Trophoblast cell (in vitro differentiated cells and primary cell): ENCODE results near the gene TMPRSS6.

ENCODE experiments used
- DNase-seq, 2 donors: peaks; one replicate each; pipeline ENCODE4 v3.0.0-alpha.2; 2016
- H2AFZ ChIP-seq: 2 replicates; pipeline ENCODE4 v1.6.1; 2013; ENCODE audit warnings: low read length, moderate library complexity, mild to moderate bottlenecking; ENCODE audit not compliant: insufficient read depth, poor library complexity
- H2AK5ac ChIP-seq: 2 replicates; pipeline ENCODE4 v1.6.1; 2013; ENCODE audit warnings: mild to moderate bottlenecking, low read length
- H2BK120ac ChIP-seq: 2 replicates; pipeline ENCODE4 v1.6.1; 2013; ENCODE audit warnings: low read length, mild to moderate bottlenecking, moderate library complexity; ENCODE audit not compliant: insufficient read depth, poor library complexity
- H2BK12ac ChIP-seq: 2 replicates; pipeline ENCODE4 v1.6.1; 2013; ENCODE audit warnings: mild to moderate bottlenecking, low read length, moderate library complexity
- H2BK5ac ChIP-seq: 2 replicates; pipeline ENCODE4 v1.6.1; 2013; ENCODE audit warnings: low read length, low read depth, moderate library complexity, mild to moderate bottlenecking; ENCODE audit not compliant: poor library complexity
- H3K14ac ChIP-seq: 2 replicates; pipeline ENCODE4 v1.6.1; 2013; ENCODE audit warnings: mild to moderate bottlenecking, low read length
- H3K18ac ChIP-seq: 2 replicates; pipeline ENCODE4 v1.6.1; 2013; ENCODE audit warnings: mild to moderate bottlenecking, low read length
- H3K23ac ChIP-seq: 2 replicates; pipeline ENCODE4 v1.6.1; 2013; ENCODE audit warnings: low read length
- H3K27ac ChIP-seq: 2 replicates; pipeline ENCODE4 v1.5.1; 2013; ENCODE audit warnings: low read depth, mild to moderate bottlenecking, inconsistent platforms, low read length, moderate library complexity
- H3K27me3 ChIP-seq: 2 replicates; pipeline ENCODE4 v1.6.1; 2013; ENCODE audit warnings: inconsistent platforms, mild to moderate bottlenecking, low read length, moderate library complexity; ENCODE audit not compliant: insufficient read depth
- H3K36me3 ChIP-seq, 2 experiments: 1 replicate in 1 of 2; 2 replicates in 1 of 2; pipeline ENCODE4 v1.6.1; 2013; ENCODE audit warnings: low read length in 2 of 2, mild to moderate bottlenecking in 2 of 2, moderate library complexity in 1 of 2; ENCODE audit not compliant: insufficient read depth in 2 of 2, control insufficient read depth in 1 of 2
- H3K4ac ChIP-seq: 2 replicates; pipeline ENCODE4 v1.6.1; 2013; ENCODE audit warnings: low read depth, mild to moderate bottlenecking, low read length, moderate library complexity
- H3K4me1 ChIP-seq, 2 experiments: 1 replicate in 1 of 2; 2 replicates in 1 of 2; pipeline ENCODE4 v1.6.1; 2013; ENCODE audit warnings: low read length in 2 of 2, mild to moderate bottlenecking in 2 of 2, moderate library complexity in 1 of 2; ENCODE audit not compliant: insufficient read depth in 2 of 2, control insufficient read depth in 1 of 2
- H3K4me2 ChIP-seq: 2 replicates; pipeline ENCODE4 v1.6.1; 2013; ENCODE audit warnings: inconsistent platforms, mild to moderate bottlenecking, low read length, moderate library complexity
- H3K4me3 ChIP-seq: 2 replicates; pipeline ENCODE4 v1.5.1; 2013; ENCODE audit warnings: mild to moderate bottlenecking, low read depth, low read length, inconsistent platforms
- H3K79me1 ChIP-seq: one replicate; pipeline ENCODE4 v1.6.1; 2013; ENCODE audit warnings: low read length
- H3K79me2 ChIP-seq: 2 replicates; pipeline ENCODE4 v1.6.1; 2013; ENCODE audit warnings: low read length, mild to moderate bottlenecking; ENCODE audit not compliant: control insufficient read depth, insufficient read depth, poor library complexity
- H3K9ac ChIP-seq: 2 replicates; pipeline ENCODE4 v1.6.1; 2013; ENCODE audit warnings: mild to moderate bottlenecking, low read length
- H3K9me3 ChIP-seq: 2 replicates; pipeline ENCODE4 v1.6.1; 2013; ENCODE audit warnings: low read depth, mild to moderate bottlenecking, control low read depth, inconsistent platforms, low read length; ENCODE audit not compliant: insufficient read depth
- H4K12ac ChIP-seq: 2 replicates; pipeline ENCODE4 v1.6.1; 2013; ENCODE audit warnings: low read depth, mild to moderate bottlenecking, low read length, moderate library complexity
- H4K8ac ChIP-seq: 2 replicates; pipeline ENCODE4 v1.6.1; 2013; ENCODE audit warnings: low read depth, mild to moderate bottlenecking, low read length, moderate library complexity
- H4K91ac ChIP-seq: one replicate; pipeline ENCODE4 v1.6.1; 2013; ENCODE audit warnings: low read depth, mild to moderate bottlenecking, low read length, moderate library complexity
- WGBS: extraction: QIAGEN DNeasy Blood & Tissue Kit; methylation state at CpG from one replicate; pipeline ENCODE4 v1.1.7; 2013; ENCODE audit warnings: missing lambda C conversion rate; ENCODE audit not compliant: insufficient read length, insufficient coverage; ENCODE audit errors: extremely low coverage; 5-methylcytosine and 5-hydroxymethylcytosine counted together

The TMPRSS6 gene

GRCh38 chr22:37058917-37059701 is 50.4 kb downstream of the TMPRSS6 start:
- Histone ChIP-seq H3K9ac (no peak overlapping the region), H3K36me3 (no peaks in the 10 kb centered on the region), H3K23ac (no peak overlapping the region), H4K8ac (no peak overlapping the region), H4K91ac (no peak overlapping the region), H2AFZ (no peak overlapping the region), H2AK5ac (no peak overlapping the region), H3K4me1 (no peaks in the 10 kb centered on the region), H4K12ac (no peak overlapping the region), H2BK12ac (no peak overlapping the region), H3K4me2 (no peak overlapping the region), H3K14ac (no peak overlapping the region), H3K18ac (no peak overlapping the region), H3K27ac (no peak overlapping the region), H3K27me3 (no peaks in the 10 kb centered on the region), H3K79me1 (no peaks in the 10 kb centered on the region), H3K79me2 (no peaks in the 10 kb centered on the region), H3K4ac (no peak overlapping the region), H3K9me3 (peaks cover 5% of the 10 kb centered on the region), H3K4me3 (no peak overlapping the region), H2BK120ac (no peak overlapping the region), H2BK5ac (no peak overlapping the region)
- DNase-seq = no peak
- WGBS = no CpG with 5 or more reads among the region's 28 CpGs

DNA sequence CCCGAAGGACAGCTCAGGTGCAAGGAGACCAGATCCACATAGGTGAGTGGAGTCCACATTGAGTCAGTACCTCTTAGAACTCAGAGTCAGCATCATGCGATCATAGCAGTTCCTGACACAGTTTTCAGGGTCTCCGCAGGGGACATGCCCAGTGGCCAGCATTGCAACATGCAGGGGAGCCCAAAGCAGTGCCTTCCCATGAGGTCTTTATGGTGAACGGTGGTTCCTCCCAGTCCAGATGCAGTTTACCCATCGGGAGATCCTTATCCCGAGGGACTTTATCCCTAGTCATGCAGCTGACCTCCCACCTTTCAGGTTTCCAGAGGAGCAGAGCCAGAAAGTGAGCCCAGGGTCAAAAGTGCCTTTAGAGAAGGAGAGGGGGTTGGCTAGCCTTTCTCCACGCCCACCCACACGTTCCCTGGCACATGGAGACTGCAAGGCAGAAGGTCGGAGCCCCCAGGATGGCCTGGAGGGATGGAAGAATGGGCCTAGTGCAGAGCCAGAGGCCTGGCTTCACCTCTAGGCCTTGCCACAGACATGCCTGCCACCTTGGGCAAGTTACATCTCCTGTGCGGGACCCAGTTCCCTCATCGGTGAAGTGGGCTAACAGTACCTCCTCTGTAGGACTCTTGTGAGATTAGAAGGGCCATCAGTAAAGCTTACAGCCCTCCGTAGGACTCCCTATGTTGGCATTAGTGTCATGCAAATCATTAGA is 51.6 kb downstream of the TMPRSS6 start:
- no peak overlapping the region for H3K27ac ChIP-seq
- no peaks in the 10 kb centered on the region for H3K79me2 ChIP-seq
- no peak overlapping the region for H3K14ac ChIP-seq
- H2BK5ac ChIP-seq = no peak overlapping the region
- H3K23ac ChIP-seq = no peak overlapping the region
- no peak overlapping the region for H2BK12ac ChIP-seq
- no peak overlapping the region for H2AK5ac ChIP-seq
- H3K27me3 ChIP-seq = no peaks in the 10 kb centered on the region
- peaks cover 5% of the 10 kb centered on the region for H3K9me3 ChIP-seq
- H2BK120ac ChIP-seq = no peak overlapping the region
- H3K79me1 ChIP-seq = no peaks in the 10 kb centered on the region
- WGBS = no CpG with 5 or more reads among the region's 12 CpGs
- H3K4me1 ChIP-seq = no peaks in the 10 kb centered on the region
- no peaks in the 10 kb centered on the region for H3K36me3 ChIP-seq
- no peak overlapping the region for H2AFZ ChIP-seq
- H4K8ac ChIP-seq = no peak overlapping the region
- no peak overlapping the region for H3K18ac ChIP-seq
- H4K12ac ChIP-seq = no peak overlapping the region
- H3K4ac ChIP-seq = no peak overlapping the region
- no peak overlapping the region for H3K4me2 ChIP-seq
- H3K9ac ChIP-seq = no peak overlapping the region
- no peak overlapping the region for H4K91ac ChIP-seq
- no peak overlapping the region for H3K4me3 ChIP-seq
- no peak for DNase-seq

DNA sequence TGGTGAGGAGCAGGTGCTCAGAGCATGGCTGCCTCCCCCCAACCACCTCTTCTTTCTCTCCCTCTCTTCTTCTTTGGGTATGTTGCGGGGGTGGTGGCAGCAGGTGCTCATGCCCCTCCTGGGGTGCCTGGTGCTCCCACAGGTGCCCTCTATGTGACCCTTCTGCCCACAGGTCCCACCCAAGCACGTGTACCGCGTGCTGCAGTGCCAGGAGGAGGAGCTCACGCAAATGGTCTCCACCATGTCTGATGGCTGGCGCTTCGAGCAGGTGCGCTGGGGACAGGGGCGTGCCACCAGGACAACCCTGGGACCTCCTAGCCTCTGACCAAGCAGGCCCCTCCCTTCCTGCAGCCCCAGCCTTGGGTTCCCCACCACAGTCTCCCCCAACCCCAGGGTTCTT is 52.3 kb downstream of the TMPRSS6 start:
- Histone ChIP-seq H3K14ac (no peak overlapping the region), H4K12ac (no peak overlapping the region), H2AK5ac (no peak overlapping the region), H3K4me1 (peaks cover under 1 to 2% of the 10 kb centered on the region in 2 experiments), H3K4me3 (no peak overlapping the region), H3K9me3 (peaks cover 4% of the 10 kb centered on the region), H3K79me2 (no peaks in the 10 kb centered on the region), H2BK12ac (no peak overlapping the region), H3K4ac (no peak overlapping the region), H4K8ac (no peak overlapping the region), H3K27ac (no peak overlapping the region), H3K79me1 (no peaks in the 10 kb centered on the region), H4K91ac (no peak overlapping the region), H2BK5ac (no peak overlapping the region), H3K36me3 (no peaks in the 10 kb centered on the region), H3K18ac (no peak overlapping the region), H2AFZ (no peak overlapping the region), H2BK120ac (no peak overlapping the region), H3K4me2 (no peak overlapping the region), H3K9ac (no peak overlapping the region), H3K23ac (no peak overlapping the region), H3K27me3 (peaks cover under 1% of the 10 kb centered on the region)
- WGBS = no CpG with 5 or more reads among the region's 9 CpGs
- no peak for DNase-seq

- Histone ChIP-seq H3K27me3 (peaks cover 3% of the 10 kb centered on the region), H3K4me3 (no peak overlapping the region), H2BK12ac (no peak overlapping the region), H3K18ac (no peak overlapping the region), H2BK5ac (no peak overlapping the region), H3K14ac (no peak overlapping the region), H4K91ac (no peak overlapping the region), H3K27ac (no peak overlapping the region), H3K79me2 (no peaks in the 10 kb centered on the region), H2AK5ac (no peak overlapping the region), H3K23ac (no peak overlapping the region), H3K4me2 (no peak overlapping the region), H4K8ac (no peak overlapping the region), H3K36me3 (no peaks in the 10 kb centered on the region), H2BK120ac (no peak overlapping the region), H4K12ac (no peak overlapping the region), H3K79me1 (peaks cover 2% of the 10 kb centered on the region), H3K9ac (no peak overlapping the region), H3K4ac (no peak overlapping the region), H3K9me3 (peaks cover 4% of the 10 kb centered on the region), H2AFZ (no peak overlapping the region), H3K4me1 (peaks cover 3 to 5% of the 10 kb centered on the region in 2 experiments)
- no CpG with 5 or more reads among the region's 13 CpGs for WGBS
- no peak for DNase-seq
Observed at GRCh38 chr22:37056246-37056645, 53.3 kb downstream of the TMPRSS6 start.
